K562 (cell line): ENCODE results near the gene STRADB. TPM values are rescaled to one million over a fixed set of nuclear protein-coding genes. Genes with fewer than 3 reads are reported as not detected.

Source experiments
- CXXC5 ChIP-seq: fragments of 250-450 bp; sonication (Bioruptor Pico); IDR thresholded peaks from 2 replicates; pipeline ENCODE4 v1.8.0; 2022; ENCODE audit warnings: inconsistent platforms, mild to moderate bottlenecking, moderate library complexity
- ELF4 ChIP-seq: fragments of 450-650 bp; formaldehyde crosslinking; IDR thresholded peaks from 2 replicates; pipeline ENCODE4 v1.4.0; 2022; ENCODE audit warnings: missing genetic modification characterization
- IRF9 ChIP-seq: fragments of 450-650 bp; IDR thresholded peaks from 2 replicates; pipeline ENCODE4 v1.6.1; 2016; ENCODE audit warnings: missing biosample characterization, missing genetic modification characterization
- RREB1 ChIP-seq: fragments of 250-450 bp; sonication (Bioruptor Pico); IDR thresholded peaks from 2 replicates; pipeline ENCODE4 v1.4.0; 2020
- SNRNP70 ChIP-seq: fragments of 200-400 bp; formaldehyde crosslinking; optimal IDR thresholded peaks from 2 replicates; pipeline ENCODE3; 2017; ENCODE audit warnings: low read depth, low read length
- SOX6 ChIP-seq: fragments of 450-650 bp; IDR thresholded peaks from 2 replicates; pipeline ENCODE4 v1.6.1; 2014; ENCODE audit warnings: mild to moderate bottlenecking
- ZNF24 ChIP-seq: fragments of 450-650 bp; IDR thresholded peaks from 2 replicates; pipeline ENCODE4 v1.6.1; 2016
- ZNF644 ChIP-seq: fragments of 200-800 bp; sonication (Bioruptor generic); IDR thresholded peaks from 2 replicates; pipeline ENCODE4 v1.6.1; 2016; ENCODE audit warnings: low read depth, missing genetic modification characterization, missing compliant biosample characterization
- polyA plus RNA-seq, 8 experiments: library from polyadenylated mRNA; depleted of rRNA in 4 of 8; stranded (reverse) in 5 of 8; unstranded in 3 of 8; fragments of >200 nt; fragmentation: Nextera tagmentation in 2 of 8; fragmentation: Illumina TruSeq in 1 of 8; extraction: Ambion mirVana in 2 of 8; extraction: Trizol in 1 of 8; gene quantifications; 2 replicates each; pipeline versions ENCODE4 v1.2.1 to v1.2.3, GENCODE V29; 2011 to 2014; ENCODE audit warnings: inconsistent platforms in 1 of 8, missing spikeins in 1 of 8
- total RNA-seq, 7 experiments: library from RNA; depleted of rRNA in 6 of 7; stranded (reverse); fragments of >200 nt in 6 of 7; fragmentation: Illumina TruSeq in 2 of 7; extraction: Trizol in 2 of 7; gene quantifications; 2 replicates each; pipeline versions ENCODE4 v1.2.1 to v1.2.3, GENCODE V29; 2011 to 2021; ENCODE audit warnings: low replicate concordance in 1 of 7

Gene STRADB
- total and polyA plus RNA-seq, 9 of the 15 experiments (the other 6 are each of a cell fraction or from before 2014, with no cell fraction given), result 6.9 to 30.6 (median 15.7) TPM

- no peak for TF ChIP-seq SNRNP70
- peak; percentile 94 for TF ChIP-seq IRF9 (tag)
- TF ChIP-seq CXXC5 (CRISPR knock-in tag), result peak; percentile 29; the same call in 1 of the 2 replicates
- TF ChIP-seq RREB1 (CRISPR knock-in tag), result no peak
- TF ChIP-seq ELF4, result no peak
- TF ChIP-seq ZNF644 (tag), result peak; percentile 64; the same call in 1 of the 2 replicates
- peak; percentile 70; the same call in 1 of the 2 replicates for TF ChIP-seq SOX6
- no peak for TF ChIP-seq ZNF24
Observed at GRCh38 chr2:201406077-201406662, 45.4 kb upstream of the STRADB start (continued).
